ENCODE data around the gene GADD45B.

DNA sequence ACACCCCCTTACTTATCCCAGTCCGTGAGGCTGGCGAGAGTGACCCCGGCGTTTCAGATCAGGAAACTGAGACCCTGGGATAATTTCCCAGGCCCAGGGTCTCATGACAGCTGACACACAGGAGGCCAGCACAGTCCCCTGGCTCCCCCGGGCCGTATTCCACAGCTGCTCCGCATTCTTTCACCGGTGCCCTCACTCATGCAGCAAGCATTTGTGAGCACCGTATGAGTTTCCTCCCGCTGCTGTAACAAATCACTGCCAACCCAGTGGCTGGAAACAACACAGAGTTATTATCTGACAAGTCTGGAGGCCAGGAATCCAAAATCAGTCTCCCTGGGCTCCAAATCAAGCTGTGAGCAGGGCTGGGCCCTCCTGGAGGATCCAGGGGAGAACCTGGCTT is 21.3 kb downstream of the GADD45B start:
- no peak for TF ChIP-seq CTCF (IDR thresholded peaks at IDR 0.05)
- no peak for TF ChIP-seq POLR2A (IDR thresholded peaks at IDR 0.05)
